Duodenal mucosa (tissue), 2 donors: ENCODE measurements around the gene CCDC71.

Source experiments
- H3K27ac ChIP-seq: one replicate; pipeline ENCODE4 v1.7.0; 2013; ENCODE audit warnings: low read depth, low read length
- H3K27me3 ChIP-seq, 2 donors: one replicate each; pipeline ENCODE4 v1.7.0; 2013; ENCODE audit warnings: low read length in 2 of 2, control low read depth in 1 of 2; ENCODE audit not compliant: insufficient read depth in 2 of 2, control insufficient read depth in 1 of 2
- H3K36me3 ChIP-seq, 2 donors: one replicate each; pipeline ENCODE4 v1.7.0; 2013; ENCODE audit warnings: low read length in 2 of 2, control low read depth in 1 of 2; ENCODE audit not compliant: insufficient read depth in 2 of 2, control insufficient read depth in 1 of 2
- H3K4me1 ChIP-seq, 2 donors: one replicate each; pipeline ENCODE4 v1.7.0; 2013; ENCODE audit warnings: low read length in 2 of 2, control low read depth in 1 of 2; ENCODE audit not compliant: insufficient read depth in 2 of 2, control insufficient read depth in 1 of 2
- H3K4me3 ChIP-seq, 2 donors: one replicate each; pipeline ENCODE4 v1.7.0; 2013; ENCODE audit warnings: low read length in 2 of 2, low read depth in 1 of 2
- H3K9ac ChIP-seq, 2 donors: one replicate each; pipeline ENCODE4 v1.7.0; 2013; ENCODE audit warnings: low read length in 2 of 2, low read depth in 1 of 2
- H3K9me3 ChIP-seq, 2 donors: one replicate each; pipeline ENCODE4 v1.7.0; 2013; ENCODE audit warnings: low read length in 2 of 2, control low read depth in 1 of 2; ENCODE audit not compliant: control insufficient read depth in 1 of 2

The CCDC71 gene

DNA sequence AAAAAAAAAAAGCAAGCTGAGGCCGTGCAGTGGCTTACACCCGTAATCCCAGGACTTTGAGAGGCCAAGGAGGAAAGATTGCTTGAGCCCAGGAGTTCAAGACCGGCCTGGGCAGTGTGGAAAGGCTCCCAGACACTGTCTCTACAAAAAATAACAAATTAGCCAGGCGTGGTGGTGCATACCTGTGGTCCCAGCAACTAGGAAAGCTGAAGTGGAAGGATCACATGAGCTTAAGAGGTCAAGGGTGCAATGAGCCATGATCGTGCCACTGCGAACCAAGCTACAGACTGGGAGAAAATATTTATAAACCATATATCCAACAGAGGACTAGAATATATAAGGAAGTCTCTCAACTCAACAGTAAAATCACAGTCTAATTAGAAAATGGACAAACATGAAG lies 15.2 kb upstream of the CCDC71 start:
- H3K4me3 ChIP-seq, result no peak overlapping the region
- H3K9ac ChIP-seq, result no peak overlapping the region
- H3K27ac ChIP-seq, result no peak overlapping the region
- H3K36me3 ChIP-seq, result no peaks in the 10 kb centered on the region
- no peaks in the 10 kb centered on the region for H3K27me3 ChIP-seq
- no peaks in the 10 kb centered on the region for H3K9me3 ChIP-seq
- H3K4me1 ChIP-seq, result no peaks in the 10 kb centered on the region

DNA sequence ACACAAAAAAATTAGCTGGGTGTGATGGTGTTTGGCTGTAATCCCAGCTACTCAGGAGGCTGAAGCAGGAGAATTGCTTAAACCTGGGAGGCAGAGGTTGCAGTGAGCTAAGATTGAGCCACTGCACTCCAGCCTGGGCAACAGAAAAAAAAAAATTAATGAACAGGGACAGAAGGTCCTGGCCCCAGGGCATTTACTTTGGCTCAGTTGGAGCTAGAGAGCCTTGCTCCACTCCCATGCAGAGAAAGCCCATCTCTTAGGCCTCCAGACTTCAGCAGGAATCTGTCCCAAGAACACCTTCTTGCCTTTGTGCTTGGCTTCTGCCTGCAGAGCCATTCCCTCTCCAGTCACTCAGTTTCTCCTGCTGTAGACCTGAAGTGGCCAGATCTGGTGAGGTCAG lies 14.0 kb upstream of the CCDC71 start:
- no peaks in the 10 kb centered on the region for H3K36me3 ChIP-seq
- H3K9ac ChIP-seq, result no peak overlapping the region
- H3K4me1 ChIP-seq, result no peaks in the 10 kb centered on the region
- H3K9me3 ChIP-seq, result no peaks in the 10 kb centered on the region
- no peak overlapping the region for H3K4me3 ChIP-seq
- H3K27me3 ChIP-seq, result no peaks in the 10 kb centered on the region
- H3K27ac ChIP-seq, result no peak overlapping the region

DNA sequence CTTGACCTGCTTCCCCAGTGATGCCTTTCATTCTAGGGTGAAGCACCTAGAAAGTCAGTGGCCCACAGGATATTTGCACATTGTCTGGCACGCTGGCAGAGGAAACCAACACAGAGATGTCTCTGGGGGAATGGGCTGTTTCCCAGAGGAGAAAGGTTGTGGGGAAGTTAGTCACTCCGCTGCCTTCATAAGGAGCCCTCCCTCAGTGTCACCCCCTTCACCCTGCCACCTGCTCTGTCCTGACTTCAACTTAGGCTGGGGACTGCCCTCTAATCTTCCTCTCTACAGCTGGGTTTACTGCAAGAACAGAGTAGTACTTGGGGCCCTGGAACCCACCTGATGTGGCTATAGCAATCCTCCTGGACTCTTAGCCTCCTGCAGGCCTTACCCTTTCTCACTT lies 10.9 kb upstream of the CCDC71 start:
- Histone ChIP-seq H3K9ac (no peak overlapping the region), H3K27ac (no peak overlapping the region), H3K4me1 (peaks cover 17 to 19% of the 10 kb centered on the region in 2 donors), H3K9me3 (no peaks in the 10 kb centered on the region), H3K27me3 (no peaks in the 10 kb centered on the region), H3K36me3 (no peaks in the 10 kb centered on the region), H3K4me3 (no peak overlapping the region)

DNA sequence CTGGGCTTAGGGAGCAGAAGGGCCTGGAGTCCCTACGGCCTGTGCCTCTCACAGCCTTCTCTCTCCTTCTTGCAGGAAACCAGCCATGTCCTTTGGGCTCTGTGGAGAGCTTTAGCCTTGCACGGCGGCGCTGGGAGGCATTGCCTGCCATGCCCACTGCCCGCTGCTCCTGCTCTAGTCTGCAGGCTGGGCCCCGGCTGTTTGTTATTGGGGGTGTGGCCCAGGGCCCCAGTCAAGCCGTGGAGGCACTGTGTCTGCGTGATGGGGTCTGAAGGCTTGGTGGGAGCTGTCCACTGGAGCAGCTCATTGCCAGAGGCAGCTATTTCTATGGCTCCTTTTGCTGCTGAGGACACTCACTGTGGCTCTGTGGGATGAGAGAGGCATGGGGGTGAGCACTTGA lies 9.4 kb upstream of the CCDC71 start:
- Histone ChIP-seq H3K27ac (no peak overlapping the region), H3K36me3 (no peaks in the 10 kb centered on the region), H3K4me3 (no peak overlapping the region), H3K4me1 (peaks cover 21 to 28% of the 10 kb centered on the region in 2 donors), H3K9ac (no peak overlapping the region), H3K27me3 (no peaks in the 10 kb centered on the region), H3K9me3 (no peaks in the 10 kb centered on the region)

DNA sequence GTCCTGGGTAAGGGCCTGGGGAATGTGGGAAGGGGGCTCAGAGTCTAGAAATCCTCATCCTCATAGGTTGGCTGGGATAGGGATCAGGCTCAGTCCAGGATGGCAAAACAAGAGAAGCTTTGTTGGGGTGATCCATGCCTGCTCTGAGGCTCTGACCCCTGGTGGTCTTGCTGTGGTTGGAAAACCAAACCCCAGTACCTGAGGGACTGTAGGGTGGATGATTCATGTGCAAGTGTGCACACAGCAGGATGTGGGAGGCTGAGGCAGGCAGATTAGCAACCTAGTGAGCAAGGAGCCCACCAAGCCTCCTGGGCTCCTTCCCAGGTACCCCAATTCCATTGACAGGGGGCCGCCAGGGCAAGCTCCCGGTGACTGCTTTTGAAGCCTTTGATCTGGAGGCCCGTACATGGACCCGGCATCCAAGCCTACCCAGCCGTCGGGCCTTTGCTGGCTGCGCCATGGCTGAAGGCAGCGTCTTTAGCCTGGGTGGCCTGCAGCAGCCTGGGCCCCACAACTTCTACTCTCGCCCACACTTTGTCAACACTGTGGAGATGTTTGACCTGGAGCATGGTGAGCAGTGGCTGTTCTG lies 8.4 kb upstream of the CCDC71 start:
- Histone ChIP-seq H3K9ac (no peak overlapping the region), H3K4me1 (peaks cover 23 to 30% of the 10 kb centered on the region in 2 donors), H3K27me3 (no peaks in the 10 kb centered on the region), H3K9me3 (no peaks in the 10 kb centered on the region), H3K4me3 (no peak overlapping the region), H3K36me3 (no peaks in the 10 kb centered on the region), H3K27ac (no peak overlapping the region)

DNA sequence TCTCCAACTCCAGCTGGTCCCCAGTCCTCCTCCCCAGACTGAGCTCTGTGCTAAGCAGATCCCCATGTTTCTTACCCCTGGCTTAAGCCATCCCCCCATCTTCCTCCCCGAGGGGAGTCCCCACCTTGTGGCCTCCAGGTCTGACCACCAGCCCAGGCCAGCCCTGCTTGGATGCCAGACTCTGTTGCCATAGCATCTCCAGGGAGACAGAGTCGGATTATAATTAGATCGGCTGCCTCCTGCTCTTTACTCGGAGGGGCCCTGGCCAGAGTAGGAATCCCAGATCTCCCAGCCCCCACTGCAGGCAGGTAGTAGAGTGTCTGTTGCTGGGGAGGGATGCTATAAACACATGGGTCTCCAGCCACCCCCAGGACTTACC lies 7.7 kb upstream of the CCDC71 start:
- H3K4me3 ChIP-seq, result no peak overlapping the region
- H3K9ac ChIP-seq, result peak overlapping the region; percentile 21 to 83
- no peak overlapping the region for H3K27ac ChIP-seq
- H3K36me3 ChIP-seq, result no peaks in the 10 kb centered on the region
- no peaks in the 10 kb centered on the region for H3K9me3 ChIP-seq
- H3K4me1 ChIP-seq, result peaks cover 23 to 30% of the 10 kb centered on the region in 2 donors
- H3K27me3 ChIP-seq, result no peaks in the 10 kb centered on the region

DNA sequence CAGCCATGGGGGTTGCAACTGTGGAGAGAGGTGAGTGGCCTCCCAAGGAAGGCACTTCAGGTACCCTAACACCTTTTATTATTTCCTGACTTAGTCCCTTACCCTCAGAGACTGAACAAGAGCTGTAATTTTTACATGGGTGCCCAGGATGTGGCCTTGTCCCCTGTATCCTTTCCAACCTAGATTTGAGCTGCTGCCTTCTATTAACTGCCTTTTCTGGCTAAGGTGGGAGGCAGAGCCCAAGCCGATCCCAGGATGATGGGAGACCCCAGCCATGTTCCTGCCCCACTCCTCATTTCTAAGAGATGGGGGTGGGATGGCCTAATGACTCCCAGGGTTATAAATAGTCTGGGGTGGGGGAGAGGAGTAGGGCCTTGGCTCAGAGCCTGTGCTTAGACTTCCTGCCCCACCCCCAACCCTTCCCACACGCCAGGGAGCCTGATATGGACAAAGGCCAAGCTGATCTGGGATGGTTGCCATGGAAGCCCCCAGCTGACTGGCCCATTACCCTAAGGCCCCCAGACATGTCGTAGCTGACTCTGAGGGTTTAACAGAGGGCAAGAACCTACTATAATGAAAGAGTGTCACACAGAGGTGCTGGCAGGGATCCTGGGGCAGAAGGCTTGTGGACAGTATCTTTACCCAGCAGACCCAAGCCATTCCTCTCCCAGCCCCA lies 7.1 kb upstream of the CCDC71 start:
- no peaks in the 10 kb centered on the region for H3K9me3 ChIP-seq
- H3K4me1 ChIP-seq, result peaks cover 23 to 30% of the 10 kb centered on the region in 2 donors
- no peak overlapping the region for H3K27ac ChIP-seq
- H3K36me3 ChIP-seq, result no peaks in the 10 kb centered on the region
- H3K27me3 ChIP-seq, result no peaks in the 10 kb centered on the region
- H3K4me3 ChIP-seq, result peak overlapping the region; percentile 87 to 96
- peak overlapping the region; percentile 21 to 83 for H3K9ac ChIP-seq

DNA sequence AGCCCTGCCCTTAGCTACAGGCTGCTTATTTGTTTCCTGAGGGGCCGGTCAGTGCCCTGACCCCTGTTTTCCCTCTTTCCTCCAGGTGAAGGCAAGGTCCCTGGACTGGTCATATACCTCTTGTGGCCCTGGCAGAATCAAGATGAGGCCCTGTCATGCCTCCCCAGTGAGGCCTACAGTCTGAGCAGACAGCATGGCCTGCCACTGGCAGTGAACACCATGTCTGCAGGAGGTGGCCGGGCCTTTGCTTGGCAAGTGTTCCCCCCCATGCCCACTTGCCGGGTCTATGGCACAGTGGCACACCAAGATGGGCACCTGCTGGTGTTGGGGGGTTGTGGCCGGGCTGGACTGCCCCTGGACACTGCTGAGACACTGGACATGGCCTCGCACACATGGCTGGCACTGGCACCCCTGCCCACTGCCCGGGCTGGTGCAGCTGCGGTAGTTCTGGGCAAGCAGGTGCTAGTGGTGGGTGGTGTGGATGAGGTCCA lies 6.5 kb upstream of the CCDC71 start:
- H3K9ac ChIP-seq, result peak overlapping the region; percentile 83 to 94
- H3K27ac ChIP-seq, result no peak overlapping the region
- H3K4me3 ChIP-seq, result peak overlapping the region; percentile 87 to 96
- no peaks in the 10 kb centered on the region for H3K36me3 ChIP-seq
- H3K4me1 ChIP-seq, result peaks cover 23 to 30% of the 10 kb centered on the region in 2 donors
- H3K27me3 ChIP-seq, result no peaks in the 10 kb centered on the region
- H3K9me3 ChIP-seq, result no peaks in the 10 kb centered on the region

DNA sequence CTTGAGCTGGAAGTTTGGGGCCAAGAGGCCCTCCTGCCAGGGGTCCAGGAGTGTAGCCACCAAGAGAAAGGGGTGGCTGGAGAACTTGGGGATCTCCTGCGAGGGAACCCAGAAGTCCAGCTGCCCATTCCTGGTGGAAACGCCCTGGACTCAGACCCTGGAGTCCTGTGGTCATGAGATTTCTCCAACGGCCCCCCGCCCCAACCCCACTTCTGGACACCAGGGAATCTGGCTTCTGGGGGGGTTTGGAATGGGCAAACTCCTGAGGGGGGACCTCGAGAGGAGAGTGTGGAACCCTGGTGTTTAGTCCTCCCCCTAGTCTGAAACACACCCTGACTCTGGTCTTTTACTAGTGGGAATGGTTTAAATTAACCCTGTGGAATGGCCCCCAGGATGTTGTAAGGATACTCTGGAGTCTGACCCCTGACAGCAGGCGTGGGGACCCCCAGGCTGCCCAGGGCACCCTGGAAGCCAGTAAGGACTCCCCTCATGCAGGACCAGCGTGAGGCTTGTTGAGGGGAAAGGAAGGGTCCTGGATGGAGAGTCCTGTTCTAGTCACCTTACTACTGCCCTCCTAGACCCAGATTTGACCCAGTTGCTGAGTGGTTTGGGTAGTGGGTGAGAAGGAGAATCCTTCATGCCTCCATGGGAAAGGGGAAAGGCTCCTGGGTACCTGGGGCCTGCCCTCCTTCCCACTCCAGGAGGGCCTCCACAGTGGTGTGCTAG lies 5.8 kb upstream of the CCDC71 start:
- Histone ChIP-seq H3K4me3 (peak overlapping the region; percentile 87 to 96), H3K27ac (peak overlapping the region; percentile 28), H3K4me1 (peaks cover 23 to 30% of the 10 kb centered on the region in 2 donors), H3K9me3 (no peaks in the 10 kb centered on the region), H3K36me3 (no peaks in the 10 kb centered on the region), H3K27me3 (no peaks in the 10 kb centered on the region), H3K9ac (peak overlapping the region; percentile 83 to 94)

DNA sequence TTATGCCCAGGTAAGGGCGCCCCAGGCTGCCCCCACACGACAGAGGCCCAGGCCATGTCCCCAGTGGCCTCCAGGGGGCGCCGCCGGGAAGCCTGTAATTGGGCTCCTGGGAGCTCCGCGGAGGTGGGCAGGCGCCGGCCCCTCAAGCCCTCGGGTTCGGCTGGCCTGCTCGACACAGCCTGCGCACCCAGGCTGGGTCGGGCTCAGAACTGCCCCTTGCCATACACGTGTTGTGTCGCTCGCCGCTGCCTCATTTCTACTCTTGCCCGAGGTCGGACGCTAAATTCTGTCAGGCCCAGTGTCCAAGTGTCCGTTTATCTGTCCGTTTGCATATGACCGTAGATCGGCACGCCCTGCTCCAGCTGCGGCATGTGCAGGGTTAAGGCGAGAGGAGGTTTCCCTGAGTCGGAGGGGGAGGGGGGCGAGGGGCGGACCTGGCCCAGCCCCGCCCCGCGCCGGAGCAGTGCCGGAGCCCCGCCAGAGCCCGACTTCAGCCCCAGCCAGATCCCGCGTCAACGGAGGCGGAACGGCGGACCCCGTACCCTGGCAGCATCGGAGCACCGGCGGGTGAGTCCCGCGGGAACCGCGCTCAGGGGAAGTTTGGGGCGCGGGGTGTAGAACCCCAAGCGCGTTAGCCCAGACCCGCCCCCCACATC lies 5.1 kb upstream of the CCDC71 start, which contains the start of gene KLHDC8B:
Gene KLHDC8B (plus strand): TSS at position 480 of the 656 bp plus-strand sequence. CDS start 1,172 bp downstream, outside the sequence.
- H3K9ac ChIP-seq, result peak within 1 kb of the TSS; percentile 83 to 94
- peaks cover 28 to 37% of the 10 kb centered on the region in 2 donors for H3K4me1 ChIP-seq
- no peaks in the 10 kb centered on the region for H3K27me3 ChIP-seq
- no peaks in the 10 kb centered on the region for H3K9me3 ChIP-seq
- no peaks in the 10 kb centered on the region for H3K36me3 ChIP-seq
- peak within 1 kb of the TSS; percentile 28 for H3K27ac ChIP-seq
- H3K4me3 ChIP-seq, result peak within 1 kb of the TSS; percentile 87 to 96
